ENCODE measurements around the gene NTRK2.

NTRK2 gene

GRCh38 chr9:84917366-84918070 lies 248.0 kb downstream of the NTRK2 start:
- TF ChIP-seq CTCF (IDR thresholded peaks at IDR 0.05; ENCODE audit: extremely low read depth, missing control alignments): no peak
- DNase-seq (ENCODE audit: low spot score): no peak

GRCh38 chr9:84919440-84919839 lies 249.9 kb downstream of the NTRK2 start:
- no peak for TF ChIP-seq CTCF (IDR thresholded peaks at IDR 0.05; ENCODE audit: extremely low read depth, missing control alignments)
- DNase-seq (ENCODE audit: low spot score): no peak

GRCh38 chr9:84921175-84921574 lies 251.6 kb downstream of the NTRK2 start:
- TF ChIP-seq CTCF (IDR thresholded peaks at IDR 0.05; ENCODE audit: extremely low read depth, missing control alignments): no peak
- no peak for DNase-seq (ENCODE audit: low spot score)

GRCh38 chr9:84922051-84922450 lies 252.5 kb downstream of the NTRK2 start:
- DNase-seq (ENCODE audit: low spot score): no peak
- TF ChIP-seq CTCF (IDR thresholded peaks at IDR 0.05; ENCODE audit: extremely low read depth, missing control alignments): no peak

GRCh38 chr9:84924266-84924665 lies 254.7 kb downstream of the NTRK2 start:
- no peak for DNase-seq (ENCODE audit: low spot score)
- TF ChIP-seq CTCF (IDR thresholded peaks at IDR 0.05; ENCODE audit: extremely low read depth, missing control alignments): no peak

- no peak for TF ChIP-seq CTCF (IDR thresholded peaks at IDR 0.05; ENCODE audit: extremely low read depth, missing control alignments)
- no peak for DNase-seq (ENCODE audit: low spot score)
These were observed 255.8 kb downstream of the NTRK2 start for GRCh38 chr9:84925225-84925872.

GRCh38 chr9:84926793-84927192 lies 257.3 kb downstream of the NTRK2 start:
- no peak for DNase-seq (ENCODE audit: low spot score)
- no peak for TF ChIP-seq CTCF (IDR thresholded peaks at IDR 0.05; ENCODE audit: extremely low read depth, missing control alignments)

Data from GM20000 (cell line).